GM12878 (cell line): ENCODE results near the gene HDGF. TPM values are rescaled to one million over a fixed set of nuclear protein-coding genes. Genes with fewer than 3 reads are reported as not detected.

Experiments used
- CHD2 ChIP-seq: IDR thresholded peaks from 2 replicates; pipeline ENCODE4 v1.6.1; 2011; ENCODE audit warnings: low read depth, low read length, improper control_type of control experiment, borderline replicate concordance
- DPF2 ChIP-seq: fragments of 450-650 bp; IDR thresholded peaks from 2 replicates; pipeline ENCODE4 v1.6.1; 2017; ENCODE audit warnings: mild to moderate bottlenecking
- E4F1 ChIP-seq: fragments of 450-650 bp; IDR thresholded peaks from 2 replicates; pipeline ENCODE4 v1.6.1; 2018; ENCODE audit warnings: borderline replicate concordance, mild to moderate bottlenecking; ENCODE audit not compliant: partially characterized antibody
- EGR1 ChIP-seq, 2 experiments: IDR thresholded peaks; 1 replicate in 1 of 2; 2 replicates in 1 of 2; pipeline ENCODE4 v1.6.1; 2011 to 2012; ENCODE audit warnings: low read depth in 2 of 2, low read length in 2 of 2, borderline replicate concordance in 1 of 2, mild to moderate bottlenecking in 1 of 2, moderate library complexity in 1 of 2
- FOXM1 ChIP-seq: IDR thresholded peaks from 2 replicates; pipeline ENCODE4 v1.6.1; 2012; ENCODE audit warnings: low read depth, mild to moderate bottlenecking, inconsistent platforms, low read length, moderate library complexity
- HCFC1 ChIP-seq: fragments of 150-350 bp; IDR thresholded peaks from 2 replicates; pipeline ENCODE4 v1.6.1; 2014; ENCODE audit warnings: low read length
- HDGF ChIP-seq: fragments of 450-650 bp; IDR thresholded peaks from 2 replicates; pipeline ENCODE4 v1.6.1; 2016; ENCODE audit warnings: antibody characterized with exemption
- IRF4 ChIP-seq: IDR thresholded peaks from 2 replicates; pipeline ENCODE4 v1.6.1; 2011; ENCODE audit warnings: low read depth, low read length
- LARP7 ChIP-seq: fragments of 450-650 bp; IDR thresholded peaks from 2 replicates; pipeline ENCODE4 v1.6.1; 2017; ENCODE audit warnings: mild to moderate bottlenecking
- MTA2 ChIP-seq: fragments of 450-650 bp; IDR thresholded peaks from 2 replicates; pipeline ENCODE4 v1.6.1; 2016; ENCODE audit warnings: low read depth, mild to moderate bottlenecking, moderate library complexity
- MYB ChIP-seq: fragments of 150-350 bp; IDR thresholded peaks from 2 replicates; pipeline ENCODE4 v1.6.1; 2014; ENCODE audit warnings: mild to moderate bottlenecking, low read depth, low read length, borderline replicate concordance
- NR2C1 ChIP-seq: fragments of 450-650 bp; IDR thresholded peaks from 2 replicates; pipeline ENCODE4 v1.6.1; 2017; ENCODE audit warnings: antibody characterized with exemption, mild to moderate bottlenecking, moderate library complexity
- NR2F1 ChIP-seq: fragments of 450-650 bp; conservative IDR thresholded peaks from 2 replicates; pipeline ENCODE4 v1.6.1; 2017; ENCODE audit warnings: mild to moderate bottlenecking
- PAX8 ChIP-seq: fragments of 450-650 bp; IDR thresholded peaks from 2 replicates; pipeline ENCODE4 v1.6.1; 2017; ENCODE audit warnings: mild to moderate bottlenecking, moderate library complexity
- POLR2AphosphoS2 ChIP-seq: IDR thresholded peaks from 2 replicates; pipeline ENCODE4 v1.6.1; 2011; ENCODE audit warnings: low read depth, mild to moderate bottlenecking, low read length, improper control_type of control experiment, moderate library complexity
- POLR2AphosphoS5 ChIP-seq: IDR thresholded peaks from 2 replicates; pipeline ENCODE4 v1.6.1; 2011; ENCODE audit warnings: mild to moderate bottlenecking, low read length, inconsistent platforms
- SMAD1 ChIP-seq: fragments of 450-650 bp; IDR thresholded peaks from 2 replicates; pipeline ENCODE4 v1.6.1; 2018; ENCODE audit warnings: mild to moderate bottlenecking, low read depth; ENCODE audit not compliant: partially characterized antibody
- SRF ChIP-seq, 2 experiments: IDR thresholded peaks; 2 replicates each; pipeline ENCODE4 v1.6.1; 2011; ENCODE audit warnings: low read depth in 2 of 2, low read length in 2 of 2, mild to moderate bottlenecking in 1 of 2, moderate library complexity in 1 of 2
- STAT1 ChIP-seq: fragments of 450-650 bp; conservative IDR thresholded peaks from 2 replicates; pipeline ENCODE4 v1.6.1; 2014; ENCODE audit warnings: antibody characterized with exemption, mild to moderate bottlenecking
- TARDBP ChIP-seq: IDR thresholded peaks from 2 replicates; pipeline ENCODE4 v1.6.1; 2016; ENCODE audit warnings: borderline replicate concordance
- USF2 ChIP-seq: IDR thresholded peaks from 2 replicates; pipeline ENCODE4 v1.6.1; 2011; ENCODE audit warnings: low read depth, low read length, improper control_type of control experiment, borderline replicate concordance
- YY1 ChIP-seq: IDR thresholded peaks from 2 replicates; pipeline ENCODE4 v1.6.1; 2011; ENCODE audit warnings: low read depth, mild to moderate bottlenecking, low read length
- ZNF217 ChIP-seq: fragments of 450-650 bp; IDR thresholded peaks from 2 replicates; pipeline ENCODE4 v1.6.1; 2017; ENCODE audit warnings: antibody characterized with exemption, mild to moderate bottlenecking
- ZNF24 ChIP-seq: fragments of 450-650 bp; IDR thresholded peaks from 2 replicates; pipeline ENCODE4 v1.6.1; 2017; ENCODE audit warnings: antibody characterized with exemption, mild to moderate bottlenecking
- polyA plus RNA-seq, 11 experiments: library from polyadenylated mRNA; depleted of rRNA in 4 of 11; unstranded in 6 of 11; stranded (reverse) in 5 of 11; fragments of >200 nt; fragmentation: Nextera tagmentation in 4 of 11; fragmentation: Illumina TruSeq in 1 of 11; extraction: Ambion mirVana in 4 of 11; extraction: Trizol in 1 of 11; gene quantifications; 1 replicate in 1 of 11; 2 replicates in 10 of 11; pipeline versions ENCODE4 v1.2.1 to v1.2.3, GENCODE V29; 2011 to 2016; ENCODE audit warnings: inconsistent platforms in 2 of 11, missing spikeins in 2 of 11, low read depth in 1 of 11
- total RNA-seq, 4 experiments: library from RNA; depleted of rRNA in 3 of 4; stranded (reverse); fragments of >200 nt in 3 of 4; fragmentation: Illumina TruSeq in 1 of 4; extraction: Trizol in 1 of 4; gene quantifications; 2 replicates each; pipeline versions ENCODE4 v1.2.1 to v1.2.3, GENCODE V29; 2013 to 2021
- TF ChIP-seq, protein P1 (sequence below): IDR thresholded peaks from 2 replicates; pipeline ENCODE4 v1.6.1; 2012; ENCODE audit warnings: low read depth, low read length, improper control_type of control experiment
- TF ChIP-seq, protein P2 (sequence below): IDR thresholded peaks from 2 replicates; pipeline ENCODE4 v1.6.1; 2012; ENCODE audit warnings: low read depth, low read length, improper control_type of control experiment

HDGF gene
- total and polyA plus RNA-seq, 10 of the 15 experiments (the other 5 are each of a cell fraction or from before 2014, with no cell fraction given) = 28.3 to 372 (median 209) TPM

DNA sequence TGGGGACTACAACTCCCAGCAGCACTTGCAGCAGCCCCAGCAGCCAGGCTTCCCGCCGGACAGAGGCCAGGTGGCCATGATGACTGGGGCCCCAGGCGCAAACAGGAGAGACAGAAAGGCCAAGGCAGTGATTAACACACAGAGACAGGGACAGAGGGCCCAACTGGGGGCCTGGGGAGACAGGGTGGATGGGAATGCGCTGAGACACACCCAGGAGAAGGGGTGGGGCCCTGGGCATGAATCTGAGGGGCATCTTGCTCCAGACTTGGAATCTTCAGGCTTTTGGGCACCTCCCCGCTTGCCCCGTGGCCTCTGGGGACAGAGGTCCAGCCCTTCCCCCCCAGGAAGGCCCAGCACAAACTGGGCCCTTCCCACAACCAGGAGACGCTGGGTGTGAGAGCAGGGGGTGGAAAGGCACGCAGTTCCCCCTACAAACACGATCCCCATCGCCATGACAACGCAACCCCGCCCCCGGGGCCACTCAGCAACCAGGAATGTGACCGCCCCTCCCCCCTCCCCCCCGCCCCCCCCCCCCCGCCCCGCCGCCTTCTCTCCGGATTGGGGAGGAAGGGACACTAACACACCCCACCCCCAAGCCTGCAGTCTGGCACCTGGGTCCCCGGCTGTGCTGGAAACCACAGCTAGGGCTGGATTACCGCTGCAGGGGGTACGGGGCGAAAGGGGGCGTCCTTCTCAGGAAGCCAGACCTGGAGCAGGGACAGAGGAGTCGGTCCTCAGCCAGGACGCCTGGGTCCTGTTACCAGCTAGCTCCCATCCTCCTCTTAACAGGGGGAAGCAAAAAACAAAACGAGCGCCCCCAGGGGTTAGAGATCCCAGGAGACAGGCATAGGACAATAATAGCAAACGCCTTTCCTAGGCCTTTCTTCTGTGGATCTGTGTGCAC is 4.5 kb downstream of the HDGF start (continued):
- TF ChIP-seq EGR1 (IDR thresholded peaks at IDR 0.05; ENCODE audit: borderline replicate concordance in 1 of 2, low read depth in 2 of 2, low read length in 2 of 2) = no peak
- TF ChIP-seq HCFC1 = peak; percentile 71
- TF ChIP-seq CHD2 = peak; percentile 19; the same call in 1 of the 2 replicates
- peak; percentile 89 for TF ChIP-seq YY1
- no peak for TF ChIP-seq MTA2
- no peak for TF ChIP-seq ZNF217
- TF ChIP-seq, protein P1, sequence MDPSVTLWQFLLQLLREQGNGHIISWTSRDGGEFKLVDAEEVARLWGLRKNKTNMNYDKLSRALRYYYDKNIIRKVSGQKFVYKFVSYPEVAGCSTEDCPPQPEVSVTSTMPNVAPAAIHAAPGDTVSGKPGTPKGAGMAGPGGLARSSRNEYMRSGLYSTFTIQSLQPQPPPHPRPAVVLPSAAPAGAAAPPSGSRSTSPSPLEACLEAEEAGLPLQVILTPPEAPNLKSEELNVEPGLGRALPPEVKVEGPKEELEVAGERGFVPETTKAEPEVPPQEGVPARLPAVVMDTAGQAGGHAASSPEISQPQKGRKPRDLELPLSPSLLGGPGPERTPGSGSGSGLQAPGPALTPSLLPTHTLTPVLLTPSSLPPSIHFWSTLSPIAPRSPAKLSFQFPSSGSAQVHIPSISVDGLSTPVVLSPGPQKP = no peak
- TF ChIP-seq POLR2AphosphoS5 = 0 out of 2 replicates have a peak, but pooled peaks have one; percentile 32
- no peak for TF ChIP-seq SRF (IDR thresholded peaks at IDR 0.05; ENCODE audit: low read depth in 2 of 2, low read length in 2 of 2)
- no peak for TF ChIP-seq SMAD1
- no peak for TF ChIP-seq ZNF24
- no peak for TF ChIP-seq STAT1
- TF ChIP-seq, protein P2, sequence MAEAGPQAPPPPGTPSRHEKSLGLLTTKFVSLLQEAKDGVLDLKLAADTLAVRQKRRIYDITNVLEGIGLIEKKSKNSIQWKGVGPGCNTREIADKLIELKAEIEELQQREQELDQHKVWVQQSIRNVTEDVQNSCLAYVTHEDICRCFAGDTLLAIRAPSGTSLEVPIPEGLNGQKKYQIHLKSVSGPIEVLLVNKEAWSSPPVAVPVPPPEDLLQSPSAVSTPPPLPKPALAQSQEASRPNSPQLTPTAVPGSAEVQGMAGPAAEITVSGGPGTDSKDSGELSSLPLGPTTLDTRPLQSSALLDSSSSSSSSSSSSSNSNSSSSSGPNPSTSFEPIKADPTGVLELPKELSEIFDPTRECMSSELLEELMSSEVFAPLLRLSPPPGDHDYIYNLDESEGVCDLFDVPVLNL = no peak
- no peak for TF ChIP-seq MYB
- TF ChIP-seq TARDBP = no peak
- TF ChIP-seq IRF4 = no peak
- TF ChIP-seq E4F1 = no peak
- TF ChIP-seq FOXM1 = no peak
- no peak for TF ChIP-seq DPF2
- TF ChIP-seq LARP7 = no peak; the same call in 1 of the 2 replicates
- no peak for TF ChIP-seq PAX8
- no peak for TF ChIP-seq USF2
- TF ChIP-seq NR2F1 = peak; percentile 37; the same call in 1 of the 2 replicates
- no peak for TF ChIP-seq NR2C1
- peak; percentile 85 for TF ChIP-seq HDGF
- no peak for TF ChIP-seq POLR2AphosphoS2
